Vagina (tissue), 2 donors: ENCODE data around the gene KAZN.

Experiments used
- CTCF ChIP-seq, 3 experiments: fragments of 450-650 bp in 2 of 3; fragments of 200-600 bp in 1 of 3; sonication (generic) in 1 of 3; IDR thresholded peaks; one replicate each; pipeline ENCODE4 v1.5.1; 2017 to 2019; ENCODE audit warnings: antibody characterized with exemption in 3 of 3, mild to moderate bottlenecking in 2 of 3, moderate library complexity in 2 of 3
- POLR2AphosphoS5 ChIP-seq, 2 donors: sonication (generic); formaldehyde crosslinking; IDR thresholded peaks; one replicate each; pipeline ENCODE4 v1.9.0; 2017; ENCODE audit warnings: antibody characterized with exemption in 2 of 2, mild to moderate bottlenecking in 2 of 2, low read depth in 1 of 2; ENCODE audit not compliant: insufficient read depth in 1 of 2

GRCh38 chr1:15116966-15117365, 518.5 kb downstream of the KAZN start:
- TF ChIP-seq CTCF (IDR thresholded peaks at IDR 0.05) (no peak), POLR2AphosphoS5 (IDR thresholded peaks at IDR 0.05; ENCODE audit: insufficient read depth in 1 of 2, low read depth in 1 of 2) (no peak)
